Hepatocyte (in vitro differentiated cells): Measurements from ENCODE around the gene EVI5L. TPM values are rescaled to one million over a fixed set of nuclear protein-coding genes. Genes with fewer than 3 reads are reported as not detected.
A peak's percentile ranks its signal among the peaks of the same experiment; 100 is the strongest.

Experiments
- DNase-seq: peaks from one replicate; pipeline ENCODE4 v3.0.0-alpha.2; 2016; ENCODE audit warnings: low spot score
- H2AFZ ChIP-seq: fragments of 200-600 bp; sonication (generic); 2 replicates; pipeline ENCODE4 v1.6.0; 2016; ENCODE audit warnings: antibody characterized with exemption, mild to moderate bottlenecking
- H3K27ac ChIP-seq: fragments of 200-600 bp; sonication (generic); 2 replicates; pipeline ENCODE4 v1.5.1; 2016; ENCODE audit warnings: mild to moderate bottlenecking
- H3K27me3 ChIP-seq: fragments of 200-600 bp; sonication (generic); 2 replicates; pipeline ENCODE4 v1.6.1; 2016
- H3K36me3 ChIP-seq: fragments of 200-600 bp; sonication (generic); replicated peaks from 2 replicates; pipeline ENCODE4 v1.5.1; 2016; ENCODE audit warnings: low read depth; ENCODE audit not compliant: insufficient read depth
- H3K4me1 ChIP-seq: fragments of 200-600 bp; sonication (generic); 2 replicates; pipeline ENCODE4 v1.5.1; 2016; ENCODE audit warnings: mild to moderate bottlenecking, moderate library complexity; ENCODE audit not compliant: insufficient read depth
- H3K4me2 ChIP-seq: fragments of 200-600 bp; sonication (generic); 2 replicates; pipeline ENCODE4 v1.6.0; 2016
- H3K4me3 ChIP-seq: fragments of 200-600 bp; sonication (generic); 2 replicates; pipeline ENCODE4 v1.5.1; 2016; ENCODE audit warnings: mild to moderate bottlenecking
- H3K79me2 ChIP-seq: fragments of 200-600 bp; sonication (generic); 2 replicates; pipeline ENCODE4 v1.6.0; 2017; ENCODE audit warnings: mild to moderate bottlenecking
- H3K9me2 ChIP-seq: fragments of 200-600 bp; sonication (generic); replicated peaks from 2 replicates; pipeline ENCODE4 v1.6.0; 2017; ENCODE audit warnings: mild to moderate bottlenecking; ENCODE audit not compliant: insufficient read depth
- H3K9me3 ChIP-seq: fragments of 200-600 bp; sonication (generic); 2 replicates; pipeline ENCODE4 v1.5.1; 2016; ENCODE audit warnings: low read depth, mild to moderate bottlenecking
- H4K20me1 ChIP-seq: fragments of 200-600 bp; sonication (generic); 2 replicates; pipeline ENCODE4 v1.6.0; 2016; ENCODE audit warnings: mild to moderate bottlenecking; ENCODE audit not compliant: insufficient read depth, poor library complexity, severe bottlenecking
- EZH2 ChIP-seq: fragments of 200-600 bp; sonication (generic); IDR thresholded peaks from 2 replicates; pipeline ENCODE4 v1.6.1; 2016; ENCODE audit warnings: antibody characterized with exemption, mild to moderate bottlenecking, borderline replicate concordance
- EZH2phosphoT487 ChIP-seq: fragments of 200-600 bp; sonication (generic); IDR thresholded peaks from one replicate; pipeline ENCODE4 v1.6.1; 2018; ENCODE audit warnings: antibody characterized with exemption, mild to moderate bottlenecking, low read depth, moderate library complexity; ENCODE audit not compliant: unreplicated experiment, severe bottlenecking
- WGBS: methylation state at CpG from one replicate; pipeline ENCODE4 v1.1.6; 2016; ENCODE audit warnings: low lambda C conversion rate; ENCODE audit errors: missing lambda C conversion rate; 5-methylcytosine and 5-hydroxymethylcytosine counted together
- polyA plus RNA-seq: library from polyadenylated mRNA; unstranded; fragments of >200 nt; fragmentation: Nextera tagmentation; extraction: Ambion mirVana; gene quantifications from 2 replicates; pipeline ENCODE4 v1.2.1, GENCODE V29; 2016
- total RNA-seq: library from RNA; depleted of rRNA; stranded (reverse); fragments of >200 nt; gene quantifications from 2 replicates; pipeline ENCODE4 v1.2.3, GENCODE V29; 2014
- TF ChIP-seq, protein P1 (sequence below): fragments of 200-600 bp; sonication (generic); IDR thresholded peaks from 2 replicates; pipeline ENCODE4 v1.5.1; 2016; ENCODE audit warnings: antibody characterized with exemption, mild to moderate bottlenecking; ENCODE audit not compliant: poor library complexity

Gene EVI5L
- total and polyA plus RNA-seq, 2 experiments from 2014 or later, result 10.7 to 11.5 TPM

DNA sequence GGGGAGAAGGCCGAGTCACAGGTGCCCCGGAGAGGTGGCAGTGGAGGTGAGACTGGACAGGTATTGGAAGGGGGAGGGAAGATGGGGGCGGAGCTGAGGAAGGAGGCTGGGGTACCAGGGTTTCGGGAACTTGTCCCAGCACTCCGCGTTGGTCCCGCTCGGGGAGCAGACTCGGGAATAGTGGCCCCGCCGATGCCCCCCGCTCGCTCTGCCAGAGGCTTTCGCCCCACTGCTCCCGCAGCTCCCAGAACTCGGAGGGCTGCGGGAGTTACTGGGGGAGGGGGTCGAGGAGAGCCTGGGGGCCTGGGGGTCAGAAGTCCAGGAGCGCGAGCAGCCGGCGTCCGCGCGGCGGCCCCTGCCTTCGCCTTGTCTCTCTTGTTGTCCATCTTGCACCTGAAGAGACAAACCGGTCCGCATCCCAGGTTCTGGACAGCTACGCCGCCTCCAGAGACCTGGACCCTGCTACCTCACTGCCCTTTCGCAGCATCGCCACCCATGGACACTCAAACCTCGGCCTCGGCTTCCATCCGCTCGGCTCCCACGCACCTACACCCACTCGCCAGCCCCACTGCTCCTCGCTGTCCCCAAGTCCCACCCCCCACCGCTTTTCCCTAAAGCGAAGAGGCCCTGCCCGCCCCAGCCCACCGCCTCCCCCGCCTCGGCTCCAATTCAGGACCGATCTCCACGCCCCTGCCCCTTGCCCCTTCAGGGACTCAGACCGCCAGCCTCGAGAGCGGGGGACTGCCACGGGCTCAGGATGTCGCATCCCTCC is 43.5 kb downstream of the EVI5L start:
- peak overlapping the region; percentile 91 for H3K4me2 ChIP-seq
- no peaks in the 10 kb centered on the region for H4K20me1 ChIP-seq
- H3K27ac ChIP-seq, result no peak overlapping the region
- peaks cover 4% of the 10 kb centered on the region for H3K4me1 ChIP-seq
- H3K27me3 ChIP-seq, result peaks cover 17% of the 10 kb centered on the region
- no peaks in the 10 kb centered on the region for H3K9me3 ChIP-seq
- TF ChIP-seq EZH2phosphoT487 (no peak), EZH2 (no peak)
- TF ChIP-seq, protein P1, sequence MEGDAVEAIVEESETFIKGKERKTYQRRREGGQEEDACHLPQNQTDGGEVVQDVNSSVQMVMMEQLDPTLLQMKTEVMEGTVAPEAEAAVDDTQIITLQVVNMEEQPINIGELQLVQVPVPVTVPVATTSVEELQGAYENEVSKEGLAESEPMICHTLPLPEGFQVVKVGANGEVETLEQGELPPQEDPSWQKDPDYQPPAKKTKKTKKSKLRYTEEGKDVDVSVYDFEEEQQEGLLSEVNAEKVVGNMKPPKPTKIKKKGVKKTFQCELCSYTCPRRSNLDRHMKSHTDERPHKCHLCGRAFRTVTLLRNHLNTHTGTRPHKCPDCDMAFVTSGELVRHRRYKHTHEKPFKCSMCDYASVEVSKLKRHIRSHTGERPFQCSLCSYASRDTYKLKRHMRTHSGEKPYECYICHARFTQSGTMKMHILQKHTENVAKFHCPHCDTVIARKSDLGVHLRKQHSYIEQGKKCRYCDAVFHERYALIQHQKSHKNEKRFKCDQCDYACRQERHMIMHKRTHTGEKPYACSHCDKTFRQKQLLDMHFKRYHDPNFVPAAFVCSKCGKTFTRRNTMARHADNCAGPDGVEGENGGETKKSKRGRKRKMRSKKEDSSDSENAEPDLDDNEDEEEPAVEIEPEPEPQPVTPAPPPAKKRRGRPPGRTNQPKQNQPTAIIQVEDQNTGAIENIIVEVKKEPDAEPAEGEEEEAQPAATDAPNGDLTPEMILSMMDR, result no peak
- H3K79me2 ChIP-seq, result no peaks in the 10 kb centered on the region
- DNase-seq, result peak; percentile 25
- H3K9me2 ChIP-seq, result no peaks in the 10 kb centered on the region
- WGBS, result 38% methylated on average over 4 of the region's 53 CpGs
- peak overlapping the region; percentile 27 for H3K4me3 ChIP-seq
- H2AFZ ChIP-seq, result peak overlapping the region; percentile 52
- H3K36me3 ChIP-seq, result no peaks in the 10 kb centered on the region

DNA sequence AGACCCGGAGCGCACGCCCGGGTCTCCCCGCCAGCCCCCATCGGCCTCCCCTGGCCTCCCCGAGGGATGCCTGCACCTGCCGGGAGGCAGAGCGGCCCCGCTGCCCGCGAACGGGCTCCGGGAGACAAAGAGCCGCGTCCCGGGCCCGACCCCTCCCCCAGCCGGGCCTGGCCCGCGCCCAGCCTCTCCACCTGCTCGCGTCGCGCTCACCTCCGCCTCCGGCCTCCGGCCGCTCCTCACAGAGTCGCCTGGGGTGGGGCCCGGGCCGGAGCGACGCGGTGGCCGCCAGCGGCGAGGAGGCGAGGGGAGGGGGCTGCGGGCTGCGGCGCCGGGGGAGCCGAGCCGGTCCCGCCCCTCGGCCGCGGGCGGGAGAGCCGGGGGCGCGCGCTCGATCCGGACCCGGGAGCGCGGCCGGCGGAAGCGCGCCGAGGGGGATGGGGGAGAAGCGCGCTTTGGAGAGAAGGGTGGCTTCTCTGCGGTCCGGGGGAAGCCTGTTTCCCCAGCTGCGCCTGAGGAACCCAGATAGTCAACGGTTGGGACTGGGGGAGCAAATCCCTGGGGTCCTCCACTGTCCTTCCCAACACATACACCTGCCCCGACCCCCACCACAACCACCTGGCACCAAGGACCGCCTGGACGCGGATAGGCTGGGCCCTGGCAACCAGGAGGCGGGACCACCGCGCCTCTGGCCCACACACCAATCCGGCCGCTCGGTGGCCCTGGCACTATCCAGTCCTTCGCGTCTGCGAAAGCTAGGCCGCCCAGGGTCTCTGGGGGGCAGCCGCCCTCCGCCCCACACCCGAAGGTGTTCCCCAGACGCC is 44.3 kb downstream of the EVI5L start, which contains the start of gene PRR36:
PRR36 (minus strand) TSS at position 315 of the 821 bp plus-strand sequence. CDS start 701 bp downstream, outside the sequence.
- 4% methylated on average over 37 of the region's 88 CpGs for WGBS
- H3K4me2 ChIP-seq, result peak within 1 kb of the TSS; percentile 91
- no peaks in the 10 kb centered on the region for H3K36me3 ChIP-seq
- TF ChIP-seq, protein P1, result no peak
- peak; percentile 74 for TF ChIP-seq EZH2
- peak within 1 kb of the TSS; percentile 27 for H3K4me3 ChIP-seq
- DNase-seq, result peak; percentile 76
- no peaks in the 10 kb centered on the region for H4K20me1 ChIP-seq
- no peaks in the 10 kb centered on the region for H3K9me2 ChIP-seq
- no peaks in the 10 kb centered on the region for H3K9me3 ChIP-seq
- H3K27me3 ChIP-seq, result peaks cover 17% of the 10 kb centered on the region
- H3K79me2 ChIP-seq, result no peaks in the 10 kb centered on the region
- H3K4me1 ChIP-seq, result peaks cover 4% of the 10 kb centered on the region
- peak within 1 kb of the TSS; percentile 52 for H2AFZ ChIP-seq
- no peak within 1 kb of the TSS for H3K27ac ChIP-seq

DNA sequence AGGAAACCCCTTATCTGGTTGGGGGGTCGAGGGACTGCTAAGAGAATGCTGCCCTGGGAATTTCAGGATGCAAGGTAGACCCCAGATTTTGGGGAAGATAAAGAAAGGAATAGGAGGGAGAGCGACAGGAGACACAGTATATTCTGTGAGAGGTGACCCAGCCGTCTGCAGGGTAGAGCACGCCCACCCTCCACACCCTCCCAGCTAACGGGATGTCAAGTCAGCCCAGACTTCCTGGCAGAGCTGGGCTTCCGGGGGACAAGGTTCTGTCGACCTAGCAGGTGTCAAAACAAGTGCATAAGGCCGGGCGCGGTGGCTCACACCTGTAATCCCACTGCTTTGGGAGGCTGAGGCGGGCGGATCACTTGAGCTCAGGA is 44.9 kb downstream of the EVI5L start:
- TF ChIP-seq EZH2, result no peak
- TF ChIP-seq EZH2phosphoT487, result no peak
- Histone ChIP-seq H3K27ac (no peak overlapping the region), H4K20me1 (no peaks in the 10 kb centered on the region), H2AFZ (peak overlapping the region; percentile 13), H3K79me2 (no peaks in the 10 kb centered on the region), H3K4me1 (peaks cover 4% of the 10 kb centered on the region), H3K9me2 (no peaks in the 10 kb centered on the region), H3K36me3 (no peaks in the 10 kb centered on the region), H3K9me3 (no peaks in the 10 kb centered on the region), H3K4me3 (no peak overlapping the region), H3K27me3 (peaks cover 17% of the 10 kb centered on the region), H3K4me2 (peak overlapping the region; percentile 91)
- DNase-seq, result no peak
- WGBS, result 56% methylated on average over 11 of the region's 12 CpGs
